ENCODE results near the gene LIX1. TPM values are rescaled to one million over a fixed set of nuclear protein-coding genes. Genes with fewer than 3 reads are reported as not detected.

Gene LIX1
- total RNA-seq, 1 experiment from 2014 or later = not detected

DNA sequence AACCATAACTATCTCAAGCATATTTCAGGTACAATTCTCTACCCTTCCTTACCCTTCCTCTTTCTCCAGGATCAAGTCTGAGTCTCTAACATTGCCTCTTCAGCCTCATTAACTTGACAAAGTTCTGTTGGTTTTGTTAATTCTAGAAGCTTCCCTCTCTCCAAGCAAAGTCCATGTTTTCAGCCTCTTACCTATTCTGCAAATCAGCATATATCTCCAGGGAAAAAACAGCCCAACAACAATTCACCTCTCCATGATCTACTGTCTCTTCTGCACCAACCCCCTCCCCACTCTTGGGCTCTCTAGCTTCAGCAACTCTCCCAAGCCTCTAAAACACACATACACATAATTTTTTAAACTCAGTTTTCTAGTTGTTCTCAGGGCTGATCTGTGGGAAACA, 72.2 kb downstream of the LIX1 start:
- CTCF ChIA-PET = interaction anchor here (0.7 kb wide), 2 partner anchors 318 to 609 kb away, joined by 3 to 4 read pairs; no protein-coding TSS in a partner anchor
- no peaks in the 10 kb centered on the region for H3K9me3 Mint-ChIP-seq
- H3K36me3 Mint-ChIP-seq = no peaks in the 10 kb centered on the region
- no peaks in the 10 kb centered on the region; the same call in 1 of the 2 replicates for H3K27me3 Mint-ChIP-seq (ENCODE audit: low read depth)
- DNase-seq (ENCODE audit: low spot score) = no peak
- no peak for ATAC-seq
- POLR2A ChIA-PET = no interaction called here
- no peak overlapping the region for H3K4me3 Mint-ChIP-seq
- H3K27ac Mint-ChIP-seq = no peak overlapping the region
- TF ChIP-seq, protein P1, sequence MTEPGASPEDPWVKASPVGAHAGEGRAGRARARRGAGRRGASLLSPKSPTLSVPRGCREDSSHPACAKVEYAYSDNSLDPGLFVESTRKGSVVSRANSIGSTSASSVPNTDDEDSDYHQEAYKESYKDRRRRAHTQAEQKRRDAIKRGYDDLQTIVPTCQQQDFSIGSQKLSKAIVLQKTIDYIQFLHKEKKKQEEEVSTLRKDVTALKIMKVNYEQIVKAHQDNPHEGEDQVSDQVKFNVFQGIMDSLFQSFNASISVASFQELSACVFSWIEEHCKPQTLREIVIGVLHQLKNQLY (CRISPR knock-in tag; IDR thresholded peaks at IDR 0.05) = no peak
- TF ChIP-seq NR3C1 (CRISPR knock-in tag; conservative IDR thresholded peaks at IDR 0.05; ENCODE audit: low read depth) = no peak
- TF ChIP-seq, protein P2, sequence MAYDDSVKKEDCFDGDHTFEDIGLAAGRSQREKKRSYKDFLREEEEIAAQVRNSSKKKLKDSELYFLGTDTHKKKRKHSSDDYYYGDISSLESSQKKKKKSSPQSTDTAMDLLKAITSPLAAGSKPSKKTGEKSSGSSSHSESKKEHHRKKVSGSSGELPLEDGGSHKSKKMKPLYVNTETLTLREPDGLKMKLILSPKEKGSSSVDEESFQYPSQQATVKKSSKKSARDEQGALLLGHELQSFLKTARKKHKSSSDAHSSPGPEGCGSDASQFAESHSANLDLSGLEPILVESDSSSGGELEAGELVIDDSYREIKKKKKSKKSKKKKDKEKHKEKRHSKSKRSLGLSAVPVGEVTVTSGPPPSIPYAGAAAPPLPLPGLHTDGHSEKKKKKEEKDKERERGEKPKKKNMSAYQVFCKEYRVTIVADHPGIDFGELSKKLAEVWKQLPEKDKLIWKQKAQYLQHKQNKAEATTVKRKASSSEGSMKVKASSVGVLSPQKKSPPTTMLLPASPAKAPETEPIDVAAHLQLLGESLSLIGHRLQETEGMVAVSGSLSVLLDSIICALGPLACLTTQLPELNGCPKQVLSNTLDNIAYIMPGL (CRISPR knock-in tag; IDR thresholded peaks at IDR 0.05) = no peak
- TF ChIP-seq SMAD4 (CRISPR knock-in tag; IDR thresholded peaks at IDR 0.05) = no peak
- no peak for TF ChIP-seq NFYB (CRISPR knock-in tag; conservative IDR thresholded peaks at IDR 0.05; ENCODE audit: low read depth)
- no peak for TF ChIP-seq TEAD4 (CRISPR knock-in tag; IDR thresholded peaks at IDR 0.05)
- TF ChIP-seq, protein P3, sequence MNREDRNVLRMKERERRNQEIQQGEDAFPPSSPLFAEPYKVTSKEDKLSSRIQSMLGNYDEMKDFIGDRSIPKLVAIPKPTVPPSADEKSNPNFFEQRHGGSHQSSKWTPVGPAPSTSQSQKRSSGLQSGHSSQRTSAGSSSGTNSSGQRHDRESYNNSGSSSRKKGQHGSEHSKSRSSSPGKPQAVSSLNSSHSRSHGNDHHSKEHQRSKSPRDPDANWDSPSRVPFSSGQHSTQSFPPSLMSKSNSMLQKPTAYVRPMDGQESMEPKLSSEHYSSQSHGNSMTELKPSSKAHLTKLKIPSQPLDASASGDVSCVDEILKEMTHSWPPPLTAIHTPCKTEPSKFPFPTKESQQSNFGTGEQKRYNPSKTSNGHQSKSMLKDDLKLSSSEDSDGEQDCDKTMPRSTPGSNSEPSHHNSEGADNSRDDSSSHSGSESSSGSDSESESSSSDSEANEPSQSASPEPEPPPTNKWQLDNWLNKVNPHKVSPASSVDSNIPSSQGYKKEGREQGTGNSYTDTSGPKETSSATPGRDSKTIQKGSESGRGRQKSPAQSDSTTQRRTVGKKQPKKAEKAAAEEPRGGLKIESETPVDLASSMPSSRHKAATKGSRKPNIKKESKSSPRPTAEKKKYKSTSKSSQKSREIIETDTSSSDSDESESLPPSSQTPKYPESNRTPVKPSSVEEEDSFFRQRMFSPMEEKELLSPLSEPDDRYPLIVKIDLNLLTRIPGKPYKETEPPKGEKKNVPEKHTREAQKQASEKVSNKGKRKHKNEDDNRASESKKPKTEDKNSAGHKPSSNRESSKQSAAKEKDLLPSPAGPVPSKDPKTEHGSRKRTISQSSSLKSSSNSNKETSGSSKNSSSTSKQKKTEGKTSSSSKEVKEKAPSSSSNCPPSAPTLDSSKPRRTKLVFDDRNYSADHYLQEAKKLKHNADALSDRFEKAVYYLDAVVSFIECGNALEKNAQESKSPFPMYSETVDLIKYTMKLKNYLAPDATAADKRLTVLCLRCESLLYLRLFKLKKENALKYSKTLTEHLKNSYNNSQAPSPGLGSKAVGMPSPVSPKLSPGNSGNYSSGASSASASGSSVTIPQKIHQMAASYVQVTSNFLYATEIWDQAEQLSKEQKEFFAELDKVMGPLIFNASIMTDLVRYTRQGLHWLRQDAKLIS (CRISPR knock-in tag; IDR thresholded peaks at IDR 0.05; ENCODE audit: borderline replicate concordance) = no peak
- TF ChIP-seq ETV6 (CRISPR knock-in tag; IDR thresholded peaks at IDR 0.05) = no peak
- TF ChIP-seq, protein P4, sequence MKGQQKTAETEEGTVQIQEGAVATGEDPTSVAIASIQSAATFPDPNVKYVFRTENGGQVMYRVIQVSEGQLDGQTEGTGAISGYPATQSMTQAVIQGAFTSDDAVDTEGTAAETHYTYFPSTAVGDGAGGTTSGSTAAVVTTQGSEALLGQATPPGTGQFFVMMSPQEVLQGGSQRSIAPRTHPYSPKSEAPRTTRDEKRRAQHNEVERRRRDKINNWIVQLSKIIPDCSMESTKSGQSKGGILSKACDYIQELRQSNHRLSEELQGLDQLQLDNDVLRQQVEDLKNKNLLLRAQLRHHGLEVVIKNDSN (CRISPR knock-in tag; IDR thresholded peaks at IDR 0.05) = no peak
- TF ChIP-seq, protein P5, sequence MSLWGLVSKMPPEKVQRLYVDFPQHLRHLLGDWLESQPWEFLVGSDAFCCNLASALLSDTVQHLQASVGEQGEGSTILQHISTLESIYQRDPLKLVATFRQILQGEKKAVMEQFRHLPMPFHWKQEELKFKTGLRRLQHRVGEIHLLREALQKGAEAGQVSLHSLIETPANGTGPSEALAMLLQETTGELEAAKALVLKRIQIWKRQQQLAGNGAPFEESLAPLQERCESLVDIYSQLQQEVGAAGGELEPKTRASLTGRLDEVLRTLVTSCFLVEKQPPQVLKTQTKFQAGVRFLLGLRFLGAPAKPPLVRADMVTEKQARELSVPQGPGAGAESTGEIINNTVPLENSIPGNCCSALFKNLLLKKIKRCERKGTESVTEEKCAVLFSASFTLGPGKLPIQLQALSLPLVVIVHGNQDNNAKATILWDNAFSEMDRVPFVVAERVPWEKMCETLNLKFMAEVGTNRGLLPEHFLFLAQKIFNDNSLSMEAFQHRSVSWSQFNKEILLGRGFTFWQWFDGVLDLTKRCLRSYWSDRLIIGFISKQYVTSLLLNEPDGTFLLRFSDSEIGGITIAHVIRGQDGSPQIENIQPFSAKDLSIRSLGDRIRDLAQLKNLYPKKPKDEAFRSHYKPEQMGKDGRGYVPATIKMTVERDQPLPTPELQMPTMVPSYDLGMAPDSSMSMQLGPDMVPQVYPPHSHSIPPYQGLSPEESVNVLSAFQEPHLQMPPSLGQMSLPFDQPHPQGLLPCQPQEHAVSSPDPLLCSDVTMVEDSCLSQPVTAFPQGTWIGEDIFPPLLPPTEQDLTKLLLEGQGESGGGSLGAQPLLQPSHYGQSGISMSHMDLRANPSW (CRISPR knock-in tag; conservative IDR thresholded peaks at IDR 0.05; ENCODE audit: low read depth) = no peak
- TF ChIP-seq, protein P6, sequence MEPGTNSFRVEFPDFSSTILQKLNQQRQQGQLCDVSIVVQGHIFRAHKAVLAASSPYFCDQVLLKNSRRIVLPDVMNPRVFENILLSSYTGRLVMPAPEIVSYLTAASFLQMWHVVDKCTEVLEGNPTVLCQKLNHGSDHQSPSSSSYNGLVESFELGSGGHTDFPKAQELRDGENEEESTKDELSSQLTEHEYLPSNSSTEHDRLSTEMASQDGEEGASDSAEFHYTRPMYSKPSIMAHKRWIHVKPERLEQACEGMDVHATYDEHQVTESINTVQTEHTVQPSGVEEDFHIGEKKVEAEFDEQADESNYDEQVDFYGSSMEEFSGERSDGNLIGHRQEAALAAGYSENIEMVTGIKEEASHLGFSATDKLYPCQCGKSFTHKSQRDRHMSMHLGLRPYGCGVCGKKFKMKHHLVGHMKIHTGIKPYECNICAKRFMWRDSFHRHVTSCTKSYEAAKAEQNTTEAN (CRISPR knock-in tag; IDR thresholded peaks at IDR 0.05) = no peak
- TF ChIP-seq, protein P7, sequence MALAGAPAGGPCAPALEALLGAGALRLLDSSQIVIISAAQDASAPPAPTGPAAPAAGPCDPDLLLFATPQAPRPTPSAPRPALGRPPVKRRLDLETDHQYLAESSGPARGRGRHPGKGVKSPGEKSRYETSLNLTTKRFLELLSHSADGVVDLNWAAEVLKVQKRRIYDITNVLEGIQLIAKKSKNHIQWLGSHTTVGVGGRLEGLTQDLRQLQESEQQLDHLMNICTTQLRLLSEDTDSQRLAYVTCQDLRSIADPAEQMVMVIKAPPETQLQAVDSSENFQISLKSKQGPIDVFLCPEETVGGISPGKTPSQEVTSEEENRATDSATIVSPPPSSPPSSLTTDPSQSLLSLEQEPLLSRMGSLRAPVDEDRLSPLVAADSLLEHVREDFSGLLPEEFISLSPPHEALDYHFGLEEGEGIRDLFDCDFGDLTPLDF (CRISPR knock-in tag; IDR thresholded peaks at IDR 0.05) = no peak
- TF ChIP-seq, protein P8, sequence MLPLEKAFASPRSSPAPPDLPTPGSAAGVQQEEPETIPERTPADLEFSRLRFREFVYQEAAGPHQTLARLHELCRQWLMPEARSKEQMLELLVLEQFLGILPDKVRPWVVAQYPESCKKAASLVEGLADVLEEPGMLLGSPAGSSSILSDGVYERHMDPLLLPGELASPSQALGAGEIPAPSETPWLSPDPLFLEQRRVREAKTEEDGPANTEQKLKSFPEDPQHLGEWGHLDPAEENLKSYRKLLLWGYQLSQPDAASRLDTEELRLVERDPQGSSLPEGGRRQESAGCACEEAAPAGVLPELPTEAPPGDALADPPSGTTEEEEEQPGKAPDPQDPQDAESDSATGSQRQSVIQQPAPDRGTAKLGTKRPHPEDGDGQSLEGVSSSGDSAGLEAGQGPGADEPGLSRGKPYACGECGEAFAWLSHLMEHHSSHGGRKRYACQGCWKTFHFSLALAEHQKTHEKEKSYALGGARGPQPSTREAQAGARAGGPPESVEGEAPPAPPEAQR (CRISPR knock-in tag; IDR thresholded peaks at IDR 0.05) = no peak
- TF ChIP-seq HMGA2 (CRISPR knock-in tag; IDR thresholded peaks at IDR 0.05) = no peak
- no peak for TF ChIP-seq ZNF121 (CRISPR knock-in tag; IDR thresholded peaks at IDR 0.05)
- no peak for TF ChIP-seq JAZF1 (CRISPR knock-in tag; IDR thresholded peaks at IDR 0.05)
- TF ChIP-seq ZNF671 (CRISPR knock-in tag; IDR thresholded peaks at IDR 0.05) = no peak
- no peak for TF ChIP-seq FOXP1 (CRISPR knock-in tag; IDR thresholded peaks at IDR 0.05; ENCODE audit: borderline replicate concordance)
- no peak for TF ChIP-seq ELF4 (CRISPR knock-in tag; IDR thresholded peaks at IDR 0.05; ENCODE audit: low read depth)
- no peak for TF ChIP-seq MXD4 (CRISPR knock-in tag; IDR thresholded peaks at IDR 0.05; ENCODE audit: borderline replicate concordance)
- H3K4me1 Mint-ChIP-seq = peaks cover 23% of the 10 kb centered on the region
